HPDE6-E6E7 (cell line): ENCODE results near the gene MYH7.
"Not testable (repeated sequence)": the region's sequence is repeated elsewhere in the genome, so short reads cannot be mapped to it uniquely, and the experiment has no call there.

ENCODE experiments used
- DNase-seq: peaks from one replicate; pipeline ENCODE4 v3.0.0; 2011; ENCODE audit warnings: missing footprints; ENCODE audit errors: extremely low spot score

MYH7 gene

DNA sequence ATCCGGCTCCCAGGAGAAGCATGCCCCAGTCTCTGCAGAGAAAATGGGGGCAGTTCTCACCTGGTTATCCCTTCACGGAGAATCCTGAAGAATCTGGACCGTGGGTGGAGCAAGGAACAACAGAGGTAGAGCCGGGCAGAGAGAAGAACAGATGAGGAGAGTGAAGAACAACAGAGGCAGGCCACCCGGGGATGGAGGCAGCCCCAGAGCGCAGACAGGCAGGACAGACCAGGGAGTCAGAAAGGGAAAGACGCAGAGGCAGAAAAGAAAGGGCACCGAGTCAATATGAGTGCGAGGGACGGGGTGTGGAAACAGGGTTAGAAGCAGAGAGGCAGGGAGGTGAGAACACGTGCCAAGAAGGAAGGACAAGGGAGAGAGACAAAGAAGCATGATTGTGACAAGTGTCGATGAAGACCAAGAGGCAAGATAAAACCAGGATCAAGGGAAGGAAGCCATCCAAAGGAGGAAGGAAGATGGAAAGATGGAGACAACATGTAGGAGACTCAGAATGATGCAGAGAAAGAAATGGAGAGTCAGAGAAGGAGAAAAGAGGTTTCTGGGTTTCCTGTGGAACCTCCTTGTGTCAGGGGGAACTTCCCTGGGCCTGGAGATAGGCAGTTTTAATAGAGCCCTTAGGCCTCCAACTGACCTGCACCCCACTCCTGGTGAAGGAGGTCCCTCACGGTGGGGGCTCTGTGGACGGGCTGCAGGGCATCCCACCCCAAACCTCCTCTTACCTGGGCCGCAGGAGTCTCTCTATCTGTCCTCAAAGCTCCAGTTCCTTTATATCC is 27.7 kb downstream of the MYH7 start, which contains the start of gene MYH6:
Gene MYH6 (minus strand): TSS at position 758 of the 791 bp plus-strand sequence. CDS start 1,050 bp downstream, outside the sequence.
- no peak for DNase-seq

DNA sequence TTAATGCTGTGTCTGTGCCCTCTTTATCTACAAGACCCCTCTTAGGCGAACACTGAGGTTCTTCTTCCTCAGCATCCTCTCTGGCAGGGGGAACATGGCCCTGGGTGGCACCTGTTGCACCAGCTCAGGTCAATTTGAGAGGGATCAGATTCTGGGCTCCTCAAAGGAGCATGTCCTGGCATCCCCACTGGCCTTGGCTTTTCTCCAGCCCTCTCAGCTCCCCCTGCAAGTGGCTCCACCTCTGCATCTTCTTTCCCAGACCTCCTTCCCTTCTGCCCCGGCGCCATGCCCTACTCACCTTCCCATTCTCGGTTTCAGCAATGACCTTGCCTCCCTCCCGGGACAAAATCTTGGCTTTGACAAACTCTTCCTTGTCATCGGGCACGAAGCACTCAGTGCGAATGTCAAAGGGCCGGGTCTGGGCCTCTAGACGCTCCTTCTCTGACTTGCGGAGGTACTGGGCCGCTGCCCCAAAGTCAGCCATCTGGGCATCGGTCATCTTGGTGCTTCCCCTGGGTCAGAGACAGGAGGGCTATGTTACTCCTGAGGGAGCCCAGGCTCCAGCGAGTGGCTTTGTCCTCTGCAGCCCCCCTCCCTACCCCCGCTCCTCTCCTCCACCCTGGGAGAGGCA is 28.6 kb downstream of the MYH7 start:
- no peak for DNase-seq

DNA sequence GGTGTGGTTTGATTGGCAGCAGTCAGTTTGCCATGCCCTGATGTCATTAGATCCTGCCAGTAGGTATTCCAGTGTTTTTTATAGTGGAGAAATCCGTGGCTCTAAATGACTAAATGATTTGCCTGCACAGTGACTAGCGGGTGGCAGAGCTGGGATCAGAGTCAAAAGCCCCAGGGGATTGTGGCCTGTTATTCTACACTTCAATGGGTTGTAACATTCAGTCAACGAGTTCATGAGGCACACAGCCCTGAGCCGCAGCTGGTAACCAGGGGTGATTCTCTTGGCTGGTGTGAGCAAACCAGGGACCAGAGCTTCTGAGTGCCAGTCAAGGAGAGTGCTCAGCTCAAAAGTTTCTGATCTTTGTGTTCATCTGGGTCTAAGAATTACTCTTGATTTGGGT is 29.2 kb downstream of the MYH7 start:
- DNase-seq: no peak

DNA sequence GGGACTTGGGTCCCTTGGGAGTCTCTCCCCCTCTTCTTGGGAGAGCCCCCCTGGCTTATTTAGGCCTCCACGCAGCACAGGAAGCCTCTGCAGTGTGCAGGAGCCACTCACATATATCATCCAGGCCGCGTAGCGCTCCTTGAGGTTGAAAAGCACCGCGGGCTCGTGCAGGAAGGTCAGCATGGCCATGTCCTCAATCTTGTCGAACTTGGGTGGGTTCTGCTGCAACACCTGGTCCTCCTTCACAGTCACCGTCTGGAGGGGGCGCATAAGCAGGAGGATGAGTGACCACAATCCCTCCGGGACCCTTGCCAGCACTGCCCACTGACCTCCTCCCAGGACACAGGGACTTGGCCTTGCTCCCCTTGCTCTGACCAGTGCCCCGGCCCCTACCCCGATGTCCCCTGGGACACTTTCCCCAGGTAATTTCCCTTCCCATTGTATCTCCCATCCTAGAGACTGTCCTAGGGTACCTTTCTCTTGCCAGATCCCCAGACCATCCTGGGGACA is 29.9 kb downstream of the MYH7 start:
- DNase-seq: no peak

DNA sequence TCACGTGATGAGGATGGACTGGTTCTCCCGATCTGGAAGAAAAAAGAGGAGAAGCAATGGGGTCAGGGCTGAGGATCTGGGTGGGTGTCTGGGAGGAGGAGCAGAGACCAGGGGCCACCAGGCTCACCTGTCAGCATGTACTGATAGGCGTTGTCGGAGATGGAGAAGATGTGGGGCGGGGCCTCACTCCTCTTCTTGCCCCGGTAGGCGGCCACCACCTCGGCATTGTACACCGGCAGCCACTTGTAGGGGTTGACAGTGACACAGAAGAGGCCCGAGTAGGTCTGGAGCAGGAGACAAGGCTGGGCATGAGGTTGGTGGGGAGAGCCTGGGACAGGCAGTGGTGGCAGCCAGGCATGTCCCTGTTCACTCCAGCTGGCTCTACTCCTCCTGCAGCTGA is 30.4 kb downstream of the MYH7 start:
- DNase-seq: no peak

DNA sequence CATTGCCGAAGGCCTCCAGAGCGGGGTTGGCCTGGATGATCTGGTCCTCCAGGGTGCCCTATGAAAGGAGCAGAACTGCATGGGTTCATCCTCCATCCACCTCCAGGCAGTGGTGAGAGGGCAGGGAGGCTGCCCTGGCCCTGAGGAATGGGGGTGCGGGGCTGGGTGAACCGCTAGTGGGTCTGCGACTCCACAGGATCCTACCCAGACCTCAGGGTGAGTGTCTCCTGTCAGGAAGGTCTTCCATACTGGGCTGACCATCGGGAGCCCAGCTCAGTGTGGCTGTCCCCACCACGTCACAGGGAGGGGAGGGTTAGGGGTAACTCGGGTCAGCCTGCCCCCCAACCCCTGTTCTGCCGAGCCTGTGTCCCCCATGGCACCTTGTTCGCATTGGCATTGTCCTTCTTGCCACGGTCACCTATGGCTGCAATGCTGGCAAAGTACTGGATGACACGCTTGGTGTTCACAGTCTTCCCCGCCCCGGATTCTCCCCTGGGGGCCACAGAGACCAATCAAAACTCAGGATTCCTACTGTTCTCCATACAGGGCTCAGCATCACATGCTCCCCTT is 31.0 kb downstream of the MYH7 start:
- no peak for DNase-seq

DNA sequence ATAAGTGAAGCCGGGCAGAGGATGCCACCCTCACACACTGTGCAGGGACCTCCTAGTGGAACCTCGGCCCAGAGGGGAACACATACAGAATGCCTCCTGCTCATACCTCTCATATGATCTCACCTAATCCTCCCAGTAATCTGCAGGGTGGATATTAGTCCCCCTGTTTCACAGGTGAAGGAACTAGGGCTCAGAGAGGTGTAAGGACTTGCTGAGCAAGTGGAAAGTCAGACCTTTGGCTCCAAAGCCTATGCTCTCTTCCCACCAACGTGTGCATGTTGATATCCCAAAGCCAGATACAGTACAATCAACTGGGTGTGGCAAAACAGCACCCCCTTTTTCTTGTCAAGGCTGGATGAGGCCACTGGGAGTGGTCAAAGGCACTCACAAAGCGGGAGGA is 31.6 kb downstream of the MYH7 start:
- DNase-seq: no peak

DNA sequence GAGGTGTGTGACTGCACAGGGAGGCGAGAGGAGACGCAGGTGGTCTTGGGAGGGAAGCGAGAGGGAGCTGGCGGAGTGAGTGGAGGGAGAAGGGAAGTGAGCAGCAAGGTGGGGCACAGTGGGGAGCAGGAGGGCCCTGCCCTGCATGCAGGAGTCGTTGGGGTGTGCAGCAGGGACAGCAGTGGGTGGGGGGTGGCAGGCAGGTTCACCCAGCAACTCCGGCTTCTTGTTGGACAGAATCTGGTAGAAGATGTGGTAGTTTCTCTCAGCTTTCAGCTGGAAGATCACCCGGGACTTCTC is 32.4 kb downstream of the MYH7 start:
- no peak for DNase-seq

DNA sequence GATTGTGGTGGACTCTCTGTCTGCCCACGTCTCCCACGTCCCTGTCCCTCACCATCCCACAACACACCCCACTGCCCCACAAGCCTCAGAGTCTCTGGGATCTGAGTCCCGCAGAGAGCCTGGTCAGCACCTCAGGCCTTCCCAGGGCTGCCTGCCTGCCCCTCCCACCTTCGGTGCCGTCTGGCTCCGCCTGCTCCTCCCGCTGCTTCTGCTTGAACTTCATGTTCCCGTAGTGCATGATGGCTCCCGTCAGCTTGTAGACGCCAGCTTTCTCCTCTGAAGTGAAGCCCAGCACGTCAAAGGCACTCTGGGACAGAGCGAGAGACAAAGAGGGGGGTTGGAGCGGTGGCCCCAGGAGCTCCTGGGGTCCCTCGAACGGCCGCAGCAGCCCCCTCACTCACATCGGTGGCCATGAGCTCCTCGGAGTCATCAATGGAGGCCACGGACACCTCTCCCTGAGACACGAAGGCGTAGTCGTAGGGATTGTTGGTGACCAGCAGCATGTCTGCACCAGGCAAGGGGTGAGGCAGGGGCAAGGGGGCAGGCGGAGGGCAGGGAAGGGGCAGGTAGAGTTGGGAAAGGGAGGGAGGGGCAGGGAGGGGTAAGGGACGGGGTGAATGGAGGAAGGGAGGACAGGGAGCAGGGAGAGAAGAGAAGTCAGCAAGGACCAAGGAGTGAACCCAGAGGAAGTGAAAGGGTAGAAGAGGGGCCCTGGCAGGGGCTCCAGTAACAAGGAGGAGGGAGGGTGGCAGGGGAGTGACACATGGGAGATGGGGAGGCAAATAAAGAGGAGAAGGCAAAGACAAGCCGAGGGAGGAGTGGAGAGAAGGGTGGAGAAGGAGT is 32.9 kb downstream of the MYH7 start:
- DNase-seq: no peak

DNA sequence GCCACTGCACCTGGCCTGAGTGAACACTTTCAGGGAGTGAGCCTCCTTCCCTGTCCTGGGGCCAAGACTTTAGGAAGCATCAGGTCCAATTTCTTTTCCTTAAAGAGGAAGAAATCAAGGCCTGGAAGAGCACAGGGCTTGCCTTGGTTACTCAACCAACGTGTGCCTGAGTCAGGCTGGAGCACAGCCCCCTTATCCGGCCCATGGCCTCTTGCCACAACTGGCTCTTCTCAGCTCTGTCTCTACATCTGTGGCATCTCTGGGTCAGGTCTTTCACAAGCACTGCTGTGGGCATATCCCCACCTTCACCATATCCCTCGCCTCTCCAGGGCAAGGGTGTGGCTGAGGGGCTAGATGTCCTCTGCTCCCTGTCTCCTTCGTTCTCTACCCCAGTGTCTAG is 34.2 kb downstream of the MYH7 start:
- no peak for DNase-seq

DNA sequence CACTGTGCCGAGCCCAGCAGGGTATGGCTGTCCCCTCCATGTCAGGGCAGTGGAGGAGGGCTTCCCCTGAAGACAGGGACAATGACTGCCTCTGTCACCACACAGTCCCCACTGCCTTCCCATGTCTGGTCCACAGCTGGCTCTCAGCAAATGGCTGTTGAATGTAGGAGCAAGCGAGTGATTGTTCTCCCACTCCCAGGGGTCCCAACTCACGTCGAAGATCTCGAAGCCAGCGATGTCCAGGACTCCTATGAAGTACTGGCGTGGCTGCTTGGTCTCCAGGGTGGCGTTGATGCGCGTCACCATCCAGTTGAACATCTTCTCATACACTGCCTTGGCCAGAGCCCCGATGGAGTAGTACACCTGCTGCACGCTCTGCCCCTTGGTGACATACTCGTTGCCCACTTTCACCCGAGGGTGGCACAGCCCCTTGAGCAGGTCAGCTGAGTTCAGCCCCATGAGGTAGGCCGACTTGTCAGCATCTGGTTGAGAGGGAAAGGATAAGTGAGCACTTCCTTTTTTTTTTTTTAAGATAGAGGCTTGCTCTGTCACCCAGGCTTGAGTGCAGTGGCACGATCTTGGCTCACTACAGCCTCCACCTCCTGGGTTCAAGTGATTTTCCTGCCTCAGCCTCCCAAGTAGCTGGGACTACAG is 34.8 kb downstream of the MYH7 start:
- not testable (repeated sequence) for DNase-seq

DNA sequence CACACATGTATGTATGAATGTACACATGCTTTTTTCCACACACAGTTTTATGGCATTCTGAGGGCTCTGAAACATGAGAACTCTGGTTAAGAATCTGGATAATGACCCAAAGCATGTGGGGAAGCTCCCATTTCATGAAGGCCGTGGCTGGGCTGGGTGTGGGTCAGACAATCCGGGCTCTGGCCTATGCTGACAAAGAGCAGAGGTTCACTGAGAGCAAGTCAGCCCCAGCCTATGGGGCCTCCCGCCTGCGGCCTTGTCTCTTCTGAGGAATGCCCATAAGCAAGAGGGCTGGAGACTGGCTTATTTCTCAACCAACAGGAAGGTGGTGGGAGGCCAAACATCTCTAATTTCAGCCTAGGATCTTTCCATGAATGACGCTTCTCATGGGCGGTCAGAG is 35.9 kb downstream of the MYH7 start:
- no peak for DNase-seq

DNA sequence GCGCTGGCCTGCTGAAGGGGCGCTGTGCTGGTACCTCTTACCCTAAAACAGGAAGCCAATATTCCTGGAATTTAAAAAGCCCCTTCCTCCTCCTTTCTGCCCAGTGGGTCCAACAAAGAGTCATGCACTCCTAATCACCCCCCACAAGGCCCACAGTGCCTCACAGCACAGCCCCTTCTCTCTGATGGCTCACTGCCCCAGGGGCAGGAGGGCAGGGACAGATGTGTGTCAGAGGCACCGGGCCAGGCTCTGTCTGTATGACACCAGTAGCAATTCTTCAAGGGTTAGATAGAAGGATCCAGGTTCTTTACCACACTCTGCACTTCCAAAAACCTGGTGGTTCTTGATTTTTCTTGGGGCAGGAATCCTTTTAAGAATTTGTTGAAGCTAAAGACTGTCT is 36.3 kb downstream of the MYH7 start:
- DNase-seq: no peak

DNA sequence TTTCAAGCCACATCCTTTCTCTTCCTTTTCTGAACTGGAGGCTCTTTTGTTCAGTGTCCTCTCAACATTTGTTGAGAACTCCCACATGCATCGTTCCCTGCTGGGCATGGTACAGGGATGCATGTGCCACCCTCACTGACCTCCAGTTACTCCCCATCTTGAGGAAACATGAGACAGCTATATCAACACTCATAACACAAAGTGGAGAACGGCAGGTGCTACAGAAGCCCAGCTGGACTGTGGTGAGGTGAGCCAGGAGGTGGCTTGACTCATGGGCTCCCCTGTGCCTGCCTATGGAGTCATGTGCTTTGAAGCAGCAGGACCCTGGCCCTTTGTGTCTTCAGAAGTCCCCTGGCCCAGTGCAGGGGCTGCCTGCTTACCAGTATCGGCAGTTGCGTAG is 37.1 kb downstream of the MYH7 start:
- DNase-seq: no peak

DNA sequence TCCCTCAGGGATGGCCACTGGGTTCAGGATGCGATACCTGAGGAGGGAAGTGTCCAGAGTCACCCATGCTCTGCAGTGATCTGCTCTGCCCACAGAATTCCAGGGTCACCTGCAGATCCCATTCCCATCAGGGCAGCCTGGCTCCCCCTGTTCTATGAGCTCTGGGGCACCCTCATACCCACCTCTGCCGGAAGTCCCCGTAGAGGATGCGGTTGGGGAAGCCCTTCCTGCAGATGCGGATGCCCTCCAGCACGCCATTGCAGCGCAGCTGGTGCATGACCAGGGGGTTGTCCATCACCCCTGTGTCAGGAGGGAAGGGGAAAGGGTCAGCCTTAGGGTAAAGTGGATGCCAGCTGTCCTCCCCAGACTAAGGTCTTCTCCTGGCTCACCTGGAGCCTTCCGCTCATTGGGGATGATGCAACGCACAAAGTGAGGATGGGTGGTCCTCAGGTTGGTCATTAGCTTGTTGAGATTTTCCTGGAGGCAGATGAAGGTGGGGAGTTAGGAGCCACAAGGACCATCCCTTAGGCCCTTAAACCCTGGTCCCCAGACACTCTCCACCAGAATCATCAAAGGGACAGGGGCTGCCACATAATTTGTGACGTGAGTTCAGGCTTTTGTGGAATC is 38.6 kb downstream of the MYH7 start:
- DNase-seq: no peak

DNA sequence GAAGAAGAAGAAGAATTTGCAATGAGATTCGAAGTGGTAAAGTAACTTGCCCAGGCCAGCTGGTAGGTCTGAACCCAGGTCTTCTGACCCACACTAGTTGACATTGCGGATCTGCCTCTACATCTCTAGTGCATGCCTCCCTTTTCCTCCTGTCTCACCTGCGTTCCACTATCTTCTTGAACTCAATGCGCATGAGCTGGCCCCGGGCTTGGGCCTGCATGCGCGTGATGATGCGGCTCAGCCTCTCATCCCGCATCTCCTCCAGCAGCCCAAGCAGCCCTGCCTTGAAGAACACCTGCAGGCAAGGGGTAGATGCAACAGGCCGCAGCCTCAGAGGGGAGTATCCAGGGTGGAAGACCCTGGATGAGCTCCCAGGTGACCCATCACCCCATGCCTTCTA is 39.3 kb downstream of the MYH7 start:
- no peak for DNase-seq

DNA sequence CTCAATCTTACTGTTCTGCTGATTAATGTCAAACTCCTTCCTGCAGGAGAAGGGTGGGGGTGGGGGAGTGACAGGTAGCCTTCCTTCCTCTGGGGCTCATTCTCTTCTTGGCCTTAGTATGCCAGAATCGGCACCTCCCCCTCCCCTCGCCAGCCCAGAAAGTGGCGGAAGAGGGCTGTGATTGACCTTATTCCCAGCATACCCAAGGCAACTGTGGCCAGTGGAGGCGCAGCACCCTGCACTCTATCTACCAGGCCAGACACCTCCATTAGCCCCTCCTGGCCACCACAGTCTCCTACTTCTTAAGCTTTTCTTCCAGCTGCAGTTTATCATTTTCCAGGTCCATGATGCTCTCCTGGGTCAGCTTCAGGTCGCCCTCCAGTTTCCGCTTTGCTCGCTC is 42.8 kb downstream of the MYH7 start:
- no peak for DNase-seq

DNA sequence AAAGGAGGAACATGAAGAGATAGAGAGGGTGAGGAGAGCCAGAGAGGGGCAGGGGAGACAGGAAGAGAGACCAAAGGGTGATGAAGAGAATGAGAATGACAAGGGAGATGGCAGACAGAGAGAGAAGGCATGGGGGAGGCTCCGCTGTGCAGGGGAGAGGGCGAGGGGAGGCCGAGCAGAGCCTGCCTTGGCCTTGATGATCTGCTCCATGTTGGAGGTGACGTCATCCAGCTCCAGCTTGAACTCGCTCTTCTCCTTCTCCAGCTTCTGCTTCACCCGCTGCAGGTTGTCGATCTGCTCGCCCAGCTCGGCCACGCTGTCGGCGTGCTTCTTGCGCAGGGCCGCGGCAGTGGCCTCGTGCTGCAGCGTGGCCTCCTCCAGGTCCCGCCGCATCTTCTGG is 45.6 kb downstream of the MYH7 start:
- not testable (repeated sequence) for DNase-seq

DNA sequence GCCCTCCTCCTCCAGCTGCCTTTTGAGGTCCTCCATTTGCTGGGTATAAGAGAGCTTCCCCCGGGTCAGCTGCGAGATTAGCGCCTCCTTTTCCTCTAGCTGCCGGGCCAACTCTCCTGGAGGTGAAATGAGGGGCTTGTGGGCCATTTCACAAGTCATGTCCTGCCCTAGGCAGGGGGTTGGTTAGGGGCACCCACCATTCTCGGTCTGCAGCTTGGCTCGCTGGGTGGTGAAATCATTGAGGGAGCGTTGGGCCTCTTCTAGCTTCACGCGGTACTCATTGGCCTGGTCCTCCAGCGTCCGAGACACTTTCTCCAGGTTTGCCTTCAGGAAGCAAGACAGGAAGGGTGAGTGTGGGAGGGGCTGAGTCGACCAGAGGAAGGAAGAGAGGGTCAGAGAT is 46.1 kb downstream of the MYH7 start:
- DNase-seq: no peak

DNA sequence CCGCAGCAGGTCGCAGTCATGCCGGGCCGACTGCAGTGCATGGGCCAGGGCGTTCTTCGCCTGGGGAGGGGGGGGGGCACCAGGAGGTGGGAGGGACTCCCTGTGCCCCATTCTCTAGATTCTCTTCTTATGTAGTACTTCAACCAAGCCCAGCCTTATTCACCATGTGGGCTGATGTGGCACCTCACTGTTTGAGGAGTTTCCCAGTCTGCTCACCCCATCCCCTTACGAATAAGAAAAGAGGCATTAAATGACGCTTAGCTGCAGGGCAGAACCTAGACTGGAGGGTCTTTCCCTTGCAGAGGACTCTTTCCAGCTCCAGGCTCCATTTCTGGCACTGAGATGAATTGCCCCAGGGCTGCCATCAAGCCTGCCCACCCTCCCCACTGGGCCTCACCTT is 46.5 kb downstream of the MYH7 start:
- DNase-seq: no peak
